GM13977 (cell line): ENCODE measurements around the gene CLDN7.

Experiments
- DNase-seq: peaks from one replicate; pipeline ENCODE4 v3.0.0; 2012; ENCODE audit warnings: low spot score
- CTCF ChIP-seq: IDR thresholded peaks from 2 replicates; pipeline ENCODE4 v1.5.1; 2012; ENCODE audit warnings: mild to moderate bottlenecking, control low read depth; ENCODE audit not compliant: insufficient read depth; ENCODE audit errors: extremely low read depth, missing control alignments
- in situ Hi-C: fragments of 300-500 bp; cut with MboI; formaldehyde crosslinking; loops from one replicate; pipeline ENCODE4 v1.12.0; 2022; ENCODE audit warnings: low sequenced_read_pairs, low pct_unique_long_range_greater_than_20kb, mixed read lengths, inconsistent platforms; ENCODE audit not compliant: unreplicated experiment

Gene CLDN7

GRCh38 chr17:7215136-7215638 is 47.1 kb downstream of the CLDN7 start:
- no peak for DNase-seq
- in situ Hi-C loops: no loop called here
- TF ChIP-seq CTCF: no peak

- peak; percentile 99 for DNase-seq
- peak; percentile 37 for TF ChIP-seq CTCF
- in situ Hi-C loops: no loop called here
These were observed 47.8 kb downstream of the CLDN7 start for GRCh38 chr17:7214300-7215135.

GRCh38 chr17:7213895-7214299 is 48.4 kb downstream of the CLDN7 start:
- in situ Hi-C loops: no loop called here
- TF ChIP-seq CTCF: peak; percentile 44
- peak; percentile 74 for DNase-seq

- no peak for DNase-seq
- no peak for TF ChIP-seq CTCF
- in situ Hi-C loops: no loop called here
These were observed 50.6 kb downstream of the CLDN7 start for GRCh38 chr17:7211491-7212273.
